Measurements from ENCODE around the gene DOCK10.

The DOCK10 gene

DNA sequence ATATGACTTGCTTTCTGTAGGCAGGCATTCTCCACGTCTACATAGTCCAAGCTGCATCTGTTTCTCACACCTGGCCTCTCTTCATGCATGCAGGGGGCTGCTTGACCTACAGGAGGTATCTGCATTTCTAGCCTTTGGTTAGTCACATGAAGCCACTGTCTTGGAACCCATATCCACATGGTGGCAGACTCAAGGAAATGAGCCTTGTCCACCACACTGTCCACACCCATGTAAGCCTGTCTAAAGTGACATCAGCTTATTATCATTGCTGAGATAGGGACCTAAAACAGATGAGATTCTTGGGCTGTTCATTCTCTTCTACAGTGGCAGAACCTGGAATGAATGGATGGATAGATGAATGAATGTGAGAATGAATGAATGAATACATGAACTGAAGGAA, 160.4 kb downstream of the DOCK10 start:
- Mint-ChIP-seq H3K9me3 (no peaks in the 10 kb centered on the region), H3K36me3 (ENCODE audit: low read depth) (peaks cover 81% of the 10 kb centered on the region), H3K4me1 (ENCODE audit: low read depth) (peaks cover 48% of the 10 kb centered on the region), H3K4me3 (peak overlapping the region; percentile 14), H3K27me3 (ENCODE audit: low read depth) (no peaks in the 10 kb centered on the region), H3K27ac (peak overlapping the region; percentile 52)

DNA sequence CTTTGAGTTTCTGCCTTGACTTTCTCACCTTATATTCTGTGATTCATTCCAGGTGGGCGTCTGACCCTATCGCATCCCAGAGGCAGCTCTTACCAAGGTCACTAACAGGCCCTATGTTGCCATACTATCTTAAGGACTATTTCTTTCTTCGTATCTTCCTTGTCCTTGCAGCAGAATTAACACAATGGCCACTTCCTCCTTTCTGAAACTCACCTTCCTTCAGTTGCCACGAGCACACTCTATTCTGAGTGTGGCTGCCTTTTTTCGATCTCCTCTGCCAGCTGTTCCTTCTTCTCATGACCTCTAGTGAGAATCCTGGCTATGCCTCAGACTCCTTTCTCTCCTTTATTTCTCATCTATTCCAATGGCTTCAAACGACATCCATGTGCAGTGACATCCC, 165.7 kb downstream of the DOCK10 start:
- Mint-ChIP-seq H3K4me3 (no peak overlapping the region), H3K4me1 (ENCODE audit: low read depth) (peaks cover 24% of the 10 kb centered on the region), H3K36me3 (ENCODE audit: low read depth) (peaks cover 75% of the 10 kb centered on the region)

DNA sequence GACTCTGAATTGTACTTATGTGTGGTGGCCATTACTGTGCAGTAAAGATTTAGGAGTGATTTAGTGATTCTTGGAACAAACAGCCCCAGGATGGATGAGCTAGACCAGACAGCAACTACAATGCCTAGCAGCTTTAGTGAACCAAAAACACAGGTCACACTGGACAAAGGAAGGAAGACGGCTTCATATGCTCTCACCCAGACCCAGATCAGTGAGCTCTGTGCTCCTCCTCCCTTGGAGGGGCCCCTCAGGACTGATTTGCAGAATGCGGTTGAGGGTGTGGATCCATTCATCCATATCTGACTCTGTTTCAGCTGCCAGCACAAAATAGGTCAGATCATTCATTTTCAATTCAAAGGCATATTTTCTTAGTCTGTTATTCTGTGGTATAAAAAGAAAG, 166.4 kb downstream of the DOCK10 start:
- H3K36me3 Mint-ChIP-seq (ENCODE audit: low read depth) = peaks cover 76% of the 10 kb centered on the region
- no peaks in the 10 kb centered on the region for H3K27me3 Mint-ChIP-seq (ENCODE audit: low read depth)
- no peak overlapping the region for H3K27ac Mint-ChIP-seq
- H3K9me3 Mint-ChIP-seq = peaks cover 10% of the 10 kb centered on the region
- peaks cover 20% of the 10 kb centered on the region for H3K4me1 Mint-ChIP-seq (ENCODE audit: low read depth)
- H3K4me3 Mint-ChIP-seq = no peak overlapping the region

More for the DNA sequence above, 165.7 kb downstream of the DOCK10 start:
- no peaks in the 10 kb centered on the region for H3K27me3 Mint-ChIP-seq (ENCODE audit: low read depth)
- H3K9me3 Mint-ChIP-seq = peaks cover 4% of the 10 kb centered on the region
- peak overlapping the region; percentile 39 for H3K27ac Mint-ChIP-seq

DNA sequence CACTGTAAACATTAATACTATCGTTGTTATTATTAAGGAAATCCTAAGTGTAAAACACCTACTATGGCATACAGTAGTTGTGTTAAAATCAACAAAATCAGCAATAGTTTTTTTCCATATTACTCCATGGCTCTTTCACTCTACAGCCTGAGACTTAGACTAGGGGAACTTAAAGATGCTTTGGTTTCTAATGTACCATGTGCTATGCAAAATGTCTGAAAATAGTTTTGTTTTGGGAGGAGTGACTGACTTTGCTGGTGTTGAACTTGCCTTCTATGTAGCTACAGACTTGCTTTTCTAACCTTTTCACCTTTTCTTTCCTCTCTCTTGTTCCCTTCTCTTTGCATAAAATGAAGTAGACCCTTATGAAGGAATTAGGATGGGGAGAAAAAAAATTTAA, 167.1 kb downstream of the DOCK10 start:
- Mint-ChIP-seq H3K9me3 (peaks cover 13% of the 10 kb centered on the region), H3K27me3 (ENCODE audit: low read depth) (no peaks in the 10 kb centered on the region), H3K27ac (peak overlapping the region; percentile 14), H3K4me3 (no peak overlapping the region), H3K4me1 (ENCODE audit: low read depth) (peaks cover 16% of the 10 kb centered on the region), H3K36me3 (ENCODE audit: low read depth) (peaks cover 76% of the 10 kb centered on the region)

DNA sequence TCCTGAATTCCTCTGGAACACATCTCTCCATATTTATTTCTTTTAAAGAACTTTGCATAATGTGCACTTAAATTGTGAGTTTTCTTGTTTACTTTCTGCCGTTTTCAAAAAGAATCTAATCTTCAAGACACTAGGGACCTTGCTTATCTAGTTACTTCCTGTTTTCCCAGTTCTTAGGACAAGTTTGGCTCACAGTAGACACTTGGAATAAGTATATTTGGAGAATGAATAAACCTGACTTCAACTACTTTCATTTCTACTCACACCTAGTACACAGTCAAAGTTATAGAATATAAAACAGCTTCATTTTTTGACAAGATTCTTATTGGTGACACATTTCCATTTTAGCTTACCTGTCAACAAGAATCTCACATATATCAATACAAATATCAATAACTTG, 170.5 kb downstream of the DOCK10 start:
- peaks cover 78% of the 10 kb centered on the region for H3K36me3 Mint-ChIP-seq (ENCODE audit: low read depth)
- peak overlapping the region; percentile 4 for H3K27ac Mint-ChIP-seq
- H3K4me3 Mint-ChIP-seq = no peak overlapping the region
- no peaks in the 10 kb centered on the region for H3K27me3 Mint-ChIP-seq (ENCODE audit: low read depth)
- peaks cover 13% of the 10 kb centered on the region for H3K9me3 Mint-ChIP-seq
- H3K4me1 Mint-ChIP-seq (ENCODE audit: low read depth) = peaks cover 16% of the 10 kb centered on the region

DNA sequence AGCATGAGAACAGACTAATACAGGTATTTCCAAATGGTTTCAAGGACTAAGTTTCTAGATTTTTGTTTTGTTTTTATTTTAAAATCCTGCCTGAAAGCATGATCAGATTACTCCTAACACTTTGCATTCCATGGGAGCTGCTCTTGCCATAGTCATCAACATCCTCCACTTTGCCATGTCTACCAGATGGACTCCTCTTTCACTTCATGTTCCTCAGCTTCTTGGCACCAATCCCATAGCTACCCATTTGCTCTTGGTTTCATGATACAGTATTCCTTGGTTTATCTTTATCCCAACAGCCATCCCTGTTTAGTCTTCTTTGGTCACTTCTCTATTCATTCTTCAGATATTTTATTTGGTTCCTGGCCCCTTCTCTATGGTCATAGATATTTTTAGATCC, 171.9 kb downstream of the DOCK10 start:
- Mint-ChIP-seq H3K27ac (no peak overlapping the region), H3K4me1 (ENCODE audit: low read depth) (peaks cover 13% of the 10 kb centered on the region), H3K4me3 (no peak overlapping the region), H3K9me3 (peaks cover 13% of the 10 kb centered on the region), H3K27me3 (ENCODE audit: low read depth) (no peaks in the 10 kb centered on the region), H3K36me3 (ENCODE audit: low read depth) (peaks cover 77% of the 10 kb centered on the region)

DNA sequence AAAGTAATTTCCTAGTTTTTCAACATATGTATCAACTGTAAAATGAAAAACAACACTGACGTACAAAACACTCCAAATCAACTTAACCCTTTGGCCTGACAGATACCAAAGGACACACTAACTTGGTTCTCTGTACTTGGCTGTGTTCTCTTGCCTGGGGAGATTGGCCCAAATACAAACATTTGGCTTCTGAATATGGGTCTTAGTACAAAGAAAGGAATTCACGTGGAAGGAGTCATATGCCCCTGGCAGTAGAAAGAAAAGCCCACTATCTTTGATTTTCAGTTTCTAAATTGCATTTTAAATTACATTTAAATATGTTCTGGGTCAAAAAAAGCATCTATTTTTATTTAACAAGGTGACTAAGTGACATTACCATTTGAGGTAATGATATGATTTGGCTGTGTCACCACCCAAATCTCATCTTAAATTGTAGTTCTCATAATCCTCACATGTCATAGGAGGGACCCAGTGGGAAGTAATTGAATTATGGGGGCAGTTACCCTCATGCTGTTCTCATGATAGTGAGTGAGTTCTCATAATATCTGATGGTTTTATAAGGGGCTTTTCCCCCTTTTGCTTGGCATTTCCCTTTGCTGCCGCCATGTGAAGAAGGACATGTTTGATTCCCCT, 172.6 kb downstream of the DOCK10 start:
- H3K9me3 Mint-ChIP-seq = peaks cover 13% of the 10 kb centered on the region
- H3K4me3 Mint-ChIP-seq = no peak overlapping the region
- no peak overlapping the region for H3K27ac Mint-ChIP-seq
- no peaks in the 10 kb centered on the region for H3K27me3 Mint-ChIP-seq (ENCODE audit: low read depth)
- peaks cover 77% of the 10 kb centered on the region for H3K36me3 Mint-ChIP-seq (ENCODE audit: low read depth)
- H3K4me1 Mint-ChIP-seq (ENCODE audit: low read depth) = peaks cover 13% of the 10 kb centered on the region

DNA sequence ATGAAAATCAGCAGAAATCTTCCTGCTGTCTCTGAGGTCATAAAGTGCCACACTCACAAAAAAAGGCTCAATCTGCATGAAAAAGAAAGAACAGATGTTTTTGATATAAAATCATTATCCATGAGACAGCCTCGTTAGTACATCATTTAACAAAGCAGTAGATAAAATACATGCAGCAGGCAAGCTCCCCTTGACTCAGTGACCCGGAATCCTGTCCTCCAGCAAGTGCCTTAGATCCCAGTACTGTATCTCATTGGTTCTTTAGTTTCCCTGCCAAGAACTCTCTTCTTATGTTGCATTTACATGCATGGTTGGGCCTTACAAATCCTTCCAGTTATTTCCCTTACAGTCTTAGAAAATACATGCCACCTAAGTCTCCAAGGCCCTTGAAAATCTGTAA, 177.3 kb downstream of the DOCK10 start:
- no peaks in the 10 kb centered on the region for H3K9me3 Mint-ChIP-seq
- H3K27ac Mint-ChIP-seq = no peak overlapping the region

DNA sequence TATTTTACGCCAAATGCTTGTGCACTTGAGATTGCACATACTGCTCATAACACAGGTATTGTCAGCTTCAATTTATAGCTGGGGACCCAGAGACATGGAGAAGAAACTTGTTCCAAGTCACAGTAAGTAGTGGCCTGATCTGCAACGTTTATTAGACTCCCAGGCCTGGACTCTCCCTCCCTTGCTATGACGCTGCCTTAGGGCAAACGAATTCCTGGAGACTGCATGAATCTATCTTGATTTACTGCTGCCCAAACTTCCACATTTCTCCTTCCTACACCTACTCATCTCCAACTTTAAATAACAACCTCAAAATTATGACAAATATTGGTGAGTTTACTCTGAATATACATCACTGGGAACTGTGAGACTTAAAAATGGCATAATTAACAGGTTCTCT, 181.0 kb downstream of the DOCK10 start:
- Mint-ChIP-seq H3K27me3 (ENCODE audit: low read depth) (no peaks in the 10 kb centered on the region), H3K4me1 (ENCODE audit: low read depth) (peaks cover 2% of the 10 kb centered on the region), H3K4me3 (no peak overlapping the region), H3K27ac (no peak overlapping the region), H3K36me3 (ENCODE audit: low read depth) (peaks cover 54% of the 10 kb centered on the region), H3K9me3 (no peaks in the 10 kb centered on the region)

More for the DNA sequence above, 177.3 kb downstream of the DOCK10 start:
- H3K4me3 Mint-ChIP-seq = no peak overlapping the region
- no peaks in the 10 kb centered on the region for H3K27me3 Mint-ChIP-seq (ENCODE audit: low read depth)
- H3K36me3 Mint-ChIP-seq (ENCODE audit: low read depth) = peaks cover 62% of the 10 kb centered on the region
- H3K4me1 Mint-ChIP-seq (ENCODE audit: low read depth) = peaks cover 7% of the 10 kb centered on the region

DNA sequence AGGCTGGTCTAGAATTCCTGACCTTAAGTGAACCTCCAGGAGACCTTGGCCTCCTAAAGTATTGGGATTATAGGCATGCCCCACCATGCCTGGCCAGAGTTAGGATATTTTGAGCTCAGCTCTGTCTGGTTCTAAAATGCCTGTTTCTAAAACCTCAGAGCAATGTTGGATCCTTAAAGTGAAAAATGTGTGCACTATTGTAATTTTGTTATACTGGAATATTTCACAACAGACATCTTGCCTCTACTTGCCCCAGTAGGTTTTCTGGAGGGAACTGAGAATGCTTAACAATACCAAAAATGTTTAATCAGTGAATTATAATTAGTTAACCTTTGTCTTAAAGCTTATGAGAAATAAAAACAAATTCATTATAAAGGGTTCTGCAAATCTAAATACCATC, 181.5 kb downstream of the DOCK10 start:
- Mint-ChIP-seq H3K4me1 (ENCODE audit: low read depth) (peaks cover 2% of the 10 kb centered on the region), H3K9me3 (no peaks in the 10 kb centered on the region), H3K36me3 (ENCODE audit: low read depth) (peaks cover 49% of the 10 kb centered on the region), H3K4me3 (no peak overlapping the region), H3K27ac (no peak overlapping the region), H3K27me3 (ENCODE audit: low read depth) (no peaks in the 10 kb centered on the region)

DNA sequence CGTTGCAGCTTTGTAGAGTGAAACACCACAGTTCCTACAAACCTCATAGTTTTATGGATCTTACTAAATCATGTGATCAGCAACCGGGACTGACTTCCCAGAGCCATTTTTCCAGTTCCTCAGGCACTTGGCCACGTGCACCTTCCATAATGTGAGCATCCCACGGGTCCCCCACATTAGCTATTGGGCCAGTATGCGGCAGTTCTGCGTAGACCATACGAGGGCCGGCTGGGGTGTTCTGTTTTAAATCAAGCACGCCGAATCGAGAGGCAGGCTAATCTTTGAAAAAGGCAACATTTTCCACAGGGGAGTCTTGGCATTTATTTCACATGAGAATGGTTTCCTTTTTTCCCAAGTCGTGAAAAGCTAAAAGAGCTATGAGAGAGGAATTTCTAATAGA, 190.5 kb downstream of the DOCK10 start:
- Mint-ChIP-seq H3K36me3 (ENCODE audit: low read depth) (peaks cover 61% of the 10 kb centered on the region), H3K27ac (no peak overlapping the region), H3K9me3 (no peaks in the 10 kb centered on the region), H3K4me1 (ENCODE audit: low read depth) (peaks cover 4% of the 10 kb centered on the region), H3K4me3 (no peak overlapping the region), H3K27me3 (ENCODE audit: low read depth) (no peaks in the 10 kb centered on the region)

DNA sequence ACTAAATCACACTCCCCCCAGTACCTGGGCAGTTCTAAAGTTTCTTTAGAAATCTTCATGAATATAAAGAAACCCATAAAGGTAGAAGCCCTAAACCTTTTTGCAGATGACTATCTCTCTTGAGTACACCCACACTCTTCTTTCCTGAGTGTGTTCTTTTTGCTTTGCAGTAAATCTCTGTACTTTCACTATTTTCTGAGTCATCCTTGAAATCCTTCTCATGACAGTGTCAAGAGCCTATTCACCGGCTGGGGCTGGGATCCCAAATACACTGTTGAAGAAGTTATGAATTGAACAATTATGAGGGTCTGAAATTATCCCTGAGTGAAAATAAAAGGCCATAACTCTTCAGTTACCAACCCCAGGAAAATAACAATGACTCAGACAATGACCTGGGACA, 192.2 kb downstream of the DOCK10 start:
- no peaks in the 10 kb centered on the region for H3K9me3 Mint-ChIP-seq
- H3K27me3 Mint-ChIP-seq (ENCODE audit: low read depth) = no peaks in the 10 kb centered on the region
- H3K27ac Mint-ChIP-seq = no peak overlapping the region
- H3K4me1 Mint-ChIP-seq (ENCODE audit: low read depth) = peaks cover 4% of the 10 kb centered on the region
- peaks cover 65% of the 10 kb centered on the region for H3K36me3 Mint-ChIP-seq (ENCODE audit: low read depth)
- no peak overlapping the region for H3K4me3 Mint-ChIP-seq

DNA sequence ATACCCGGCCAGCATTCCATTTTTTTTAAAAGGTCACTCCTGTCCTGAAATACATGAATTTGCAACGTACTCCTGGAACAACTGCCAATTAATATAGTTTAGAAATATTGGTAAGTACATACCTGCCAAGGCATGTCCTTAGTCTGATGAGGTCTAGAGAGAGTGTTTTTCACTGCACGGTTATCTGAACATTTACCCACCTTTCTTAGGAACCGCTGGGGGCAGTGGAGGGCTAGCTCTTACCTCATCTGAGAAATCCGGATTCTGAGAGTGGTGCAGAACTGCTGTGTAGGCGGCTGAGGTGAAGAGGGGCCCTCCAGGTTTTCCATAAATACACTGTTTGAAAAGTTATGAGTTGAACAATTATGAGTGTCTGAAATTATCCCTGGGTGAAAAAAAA, 193.0 kb downstream of the DOCK10 start:
- Mint-ChIP-seq H3K4me3 (no peak overlapping the region), H3K27me3 (ENCODE audit: low read depth) (no peaks in the 10 kb centered on the region), H3K36me3 (ENCODE audit: low read depth) (peaks cover 67% of the 10 kb centered on the region), H3K4me1 (ENCODE audit: low read depth) (peaks cover 7% of the 10 kb centered on the region), H3K9me3 (no peaks in the 10 kb centered on the region), H3K27ac (no peak overlapping the region)

DNA sequence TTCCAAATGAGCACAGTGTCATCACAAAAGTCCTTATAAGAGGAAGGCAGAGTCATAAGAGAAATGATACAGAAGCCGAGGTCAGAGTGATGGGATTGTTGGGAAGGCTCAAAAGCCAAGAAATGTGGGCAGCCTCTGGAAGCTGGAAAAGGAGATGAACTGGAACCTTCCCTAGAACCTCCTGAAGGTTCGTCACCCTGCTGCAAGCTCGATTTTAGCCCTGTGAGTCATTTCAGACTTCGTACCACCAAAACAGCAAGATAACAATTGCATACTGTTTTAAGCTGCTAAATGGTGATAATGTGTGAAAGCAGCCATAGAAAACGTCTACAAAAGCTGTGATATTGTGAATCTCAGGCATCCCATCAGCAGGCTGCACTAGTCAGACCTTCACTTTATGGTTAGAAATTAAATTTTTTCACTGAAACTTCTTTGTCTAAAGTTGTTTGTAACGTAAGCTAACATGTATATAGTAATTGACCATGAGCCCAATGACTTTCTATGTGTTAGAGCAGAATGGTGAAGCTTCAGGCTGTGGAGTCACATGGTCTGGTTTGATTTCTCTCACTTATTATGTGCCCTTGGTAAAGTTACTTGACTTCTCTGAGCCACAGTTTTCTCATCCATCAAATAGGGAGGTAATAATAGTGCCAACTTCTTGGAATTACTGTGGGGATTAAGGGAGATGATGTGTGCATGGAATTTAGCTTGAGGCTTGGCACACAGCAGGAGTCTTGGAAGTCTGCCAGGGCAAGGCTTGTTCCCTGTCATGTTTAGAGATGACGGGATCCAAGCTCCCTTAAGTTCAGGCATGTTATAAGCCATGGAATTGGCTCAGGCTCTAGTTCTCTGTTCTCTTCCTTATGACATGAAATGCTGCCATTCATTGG, 194.1 kb downstream of the DOCK10 start:
- H3K27me3 Mint-ChIP-seq (ENCODE audit: low read depth) = no peaks in the 10 kb centered on the region
- no peaks in the 10 kb centered on the region for H3K9me3 Mint-ChIP-seq
- H3K4me1 Mint-ChIP-seq (ENCODE audit: low read depth) = peaks cover 7% of the 10 kb centered on the region
- H3K36me3 Mint-ChIP-seq (ENCODE audit: low read depth) = peaks cover 75% of the 10 kb centered on the region
- no peak overlapping the region for H3K27ac Mint-ChIP-seq
- no peak overlapping the region for H3K4me3 Mint-ChIP-seq

DNA sequence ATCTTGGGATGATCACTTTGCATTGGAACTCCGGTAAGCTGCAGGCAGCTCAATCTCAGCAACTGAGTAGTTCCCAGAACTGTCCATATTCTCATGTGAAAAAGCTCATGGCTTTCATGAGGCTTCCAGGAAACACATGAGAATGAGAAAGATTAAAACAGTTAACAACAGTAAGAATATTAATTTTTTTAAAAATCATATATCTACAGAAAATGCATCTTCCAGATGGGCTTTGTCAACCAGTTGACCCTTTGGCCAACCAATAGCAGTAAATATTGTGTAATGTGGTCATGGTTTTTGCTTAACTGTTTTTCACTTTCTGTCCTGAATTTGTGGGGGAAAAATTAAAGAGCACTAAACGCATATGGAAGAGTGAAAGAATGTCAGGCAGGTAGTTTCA, 194.9 kb downstream of the DOCK10 start:
- Mint-ChIP-seq H3K9me3 (no peaks in the 10 kb centered on the region), H3K4me3 (no peak overlapping the region), H3K27ac (no peak overlapping the region), H3K27me3 (ENCODE audit: low read depth) (no peaks in the 10 kb centered on the region), H3K36me3 (ENCODE audit: low read depth) (peaks cover 81% of the 10 kb centered on the region), H3K4me1 (ENCODE audit: low read depth) (peaks cover 7% of the 10 kb centered on the region)

Measured in T-helper 1 cell treated with Interleukin-12 subunit alpha and Interleukin-12 subunit beta and Interleukin-4 antibody, amounts not matched to agents 30 μg/mL and 1 μg/mL, for 36 hours (primary cell).